HG03066 (cell line): ENCODE measurements around the gene TSPAN18.

Experiments
- ATAC-seq: cut with Tn5 transposase; IDR thresholded peaks from one replicate; pipeline ENCODE4 v1.9.1; 2021; ENCODE audit warnings: low read depth; ENCODE audit not compliant: unreplicated experiment

TSPAN18 gene

DNA sequence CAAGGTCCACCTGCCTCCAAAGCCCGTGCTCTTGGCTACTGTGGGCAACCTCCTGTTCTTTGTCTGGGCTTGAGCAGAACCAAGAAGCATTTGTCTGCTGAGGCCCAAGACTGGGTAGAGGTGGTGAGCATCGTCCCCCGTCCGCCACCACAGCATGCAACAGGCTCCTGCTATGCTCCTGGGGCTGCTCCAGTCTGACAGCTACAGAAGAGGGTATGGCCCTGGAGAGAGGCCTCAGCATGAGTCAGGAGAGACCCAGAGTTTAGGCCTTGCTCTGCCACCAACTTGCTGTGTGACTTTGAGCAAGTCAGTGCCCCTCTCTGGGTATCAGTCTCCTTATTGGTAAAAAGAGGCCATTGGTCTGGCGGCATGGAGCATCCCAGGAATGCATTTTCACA lies 132.8 kb downstream of the TSPAN18 start:
- no peak for ATAC-seq

DNA sequence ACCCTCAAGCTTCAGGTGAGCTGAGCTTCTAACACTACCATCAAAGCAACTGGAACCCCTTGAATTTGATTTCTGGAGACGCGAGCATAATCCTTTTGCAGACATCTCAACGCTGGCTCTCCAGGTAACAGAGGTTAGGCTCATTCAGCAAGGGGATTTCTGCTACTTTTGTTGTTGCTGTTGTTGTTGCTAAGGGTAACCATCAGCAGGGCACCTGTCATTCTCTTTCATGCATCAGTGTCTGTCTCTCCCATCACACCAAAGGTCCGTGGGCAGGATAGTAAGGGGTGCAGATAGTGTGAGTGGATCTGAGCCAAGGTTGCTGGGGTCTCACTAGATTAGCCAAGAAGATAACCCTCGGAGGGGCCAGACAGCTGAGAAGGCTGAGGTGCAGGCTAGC lies 133.6 kb downstream of the TSPAN18 start:
- ATAC-seq: no peak

DNA sequence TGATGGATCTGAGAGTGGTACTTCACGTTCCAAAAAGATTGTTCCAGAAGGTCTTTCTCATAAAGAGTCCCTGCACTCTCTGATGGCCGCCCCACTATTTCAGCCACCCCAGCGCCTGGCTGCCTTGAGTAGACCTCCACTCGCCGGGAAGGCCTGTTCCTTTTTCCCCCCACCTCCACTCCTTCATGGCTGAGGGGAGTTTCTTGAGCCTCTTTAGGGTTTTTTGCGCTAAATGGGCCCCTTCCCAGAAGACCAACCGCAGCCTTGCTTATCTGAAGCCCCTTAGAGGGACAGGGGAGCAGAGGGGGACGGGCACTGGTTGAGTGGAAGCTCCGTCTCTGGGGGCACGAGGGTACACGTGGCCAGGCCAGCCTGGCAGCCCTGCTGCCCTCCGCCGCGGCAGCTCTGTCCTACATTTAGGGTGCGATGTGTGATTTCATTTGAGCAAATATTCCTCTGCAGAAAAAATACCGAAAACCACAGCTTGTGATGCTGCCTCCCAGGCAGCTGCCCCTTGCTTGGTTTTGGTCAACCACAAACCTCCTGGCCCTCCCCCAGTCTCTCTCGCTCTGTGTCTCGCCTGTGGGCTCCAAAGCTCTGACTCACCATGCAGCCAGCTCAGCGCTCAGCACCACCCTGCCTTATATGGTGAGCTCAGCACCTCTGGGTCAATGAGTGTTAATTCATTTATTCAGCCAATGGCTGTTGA lies 135.2 kb downstream of the TSPAN18 start:
- ATAC-seq: peak; percentile 98

DNA sequence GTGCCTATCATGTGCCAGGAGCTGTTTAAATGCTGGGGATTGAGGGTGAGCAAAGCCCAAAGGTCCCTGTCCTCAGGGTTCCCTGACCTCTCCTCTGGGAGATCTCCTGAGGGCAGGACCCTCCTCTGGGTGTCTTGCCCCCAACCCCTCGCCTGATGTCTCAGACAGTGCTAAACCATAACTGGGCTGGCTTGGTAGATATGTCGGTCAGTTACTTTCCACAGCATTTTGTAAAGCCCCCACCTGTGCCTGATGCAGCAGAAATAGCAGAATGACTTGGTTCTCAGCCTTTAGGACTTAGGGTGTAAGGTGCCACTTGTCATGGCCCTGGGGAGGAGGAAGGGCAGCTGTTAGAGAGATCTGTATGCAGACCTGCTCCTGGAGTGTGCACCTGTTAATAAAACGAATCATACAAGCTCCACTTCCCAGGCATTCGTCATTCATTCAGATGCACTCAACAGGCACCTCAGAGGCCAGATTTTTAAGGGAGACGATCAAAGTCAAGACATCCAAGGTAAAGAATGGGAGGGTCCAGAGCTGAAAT lies 135.9 kb downstream of the TSPAN18 start:
- ATAC-seq: no peak

DNA sequence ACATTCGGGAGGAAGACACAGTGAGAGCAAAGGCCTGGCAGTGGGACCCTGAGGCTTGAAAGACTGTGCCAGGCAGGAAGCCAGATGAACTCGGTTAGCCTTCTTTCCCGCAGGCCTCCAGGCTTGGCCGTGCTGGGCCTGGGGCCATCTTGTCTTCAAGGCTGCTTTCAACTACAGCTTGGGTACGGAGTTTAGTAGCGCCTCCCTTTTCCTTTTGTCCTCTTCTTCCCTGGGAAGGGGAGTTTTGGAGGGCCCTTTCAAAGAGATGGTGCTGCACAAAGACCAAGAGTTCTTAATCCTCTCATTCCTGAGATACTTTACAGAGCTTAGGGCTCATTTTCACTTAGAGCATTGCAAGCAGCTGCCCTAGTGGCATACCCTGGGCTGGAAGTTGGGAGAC lies 136.5 kb downstream of the TSPAN18 start:
- no peak for ATAC-seq

DNA sequence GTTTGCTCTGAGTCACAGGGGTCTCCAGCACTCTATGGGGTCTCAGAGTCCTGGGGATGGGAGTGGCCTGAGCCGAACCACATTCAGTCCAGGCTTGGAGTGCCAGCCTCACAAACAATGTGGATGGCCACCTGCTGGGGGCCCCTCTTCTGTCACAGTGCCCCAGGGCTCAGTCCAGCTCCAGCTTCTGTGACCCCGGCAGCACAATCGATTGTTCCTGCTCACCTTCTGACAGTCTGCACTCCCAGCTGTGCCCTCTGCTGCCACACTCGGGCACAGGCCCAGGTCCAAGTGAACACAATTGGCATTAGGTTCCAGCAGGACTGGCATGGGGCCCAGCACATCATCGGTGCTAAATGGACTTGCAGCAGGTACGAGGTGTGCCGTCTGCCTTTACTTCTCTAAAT lies 139.1 kb downstream of the TSPAN18 start:
- ATAC-seq: no peak

DNA sequence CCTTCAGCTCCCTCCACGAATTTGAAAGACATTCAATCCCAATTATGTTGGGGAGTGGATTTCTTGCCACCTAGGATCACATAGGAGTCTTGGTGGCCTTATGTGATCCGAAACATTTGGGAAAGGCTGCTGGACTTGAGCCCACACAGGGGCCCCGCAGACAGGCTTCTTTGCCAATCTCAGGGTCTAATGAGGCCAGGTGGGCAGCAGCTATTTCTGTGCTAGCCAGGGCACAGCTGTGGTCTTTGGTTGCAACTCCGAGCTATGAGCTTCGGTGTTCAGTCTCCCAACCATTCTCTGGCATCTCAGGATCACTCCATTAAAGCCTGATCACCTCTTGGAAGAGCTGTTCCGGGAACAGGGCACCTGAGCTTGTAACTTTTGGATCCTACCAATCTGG lies 139.5 kb downstream of the TSPAN18 start:
- no peak for ATAC-seq

DNA sequence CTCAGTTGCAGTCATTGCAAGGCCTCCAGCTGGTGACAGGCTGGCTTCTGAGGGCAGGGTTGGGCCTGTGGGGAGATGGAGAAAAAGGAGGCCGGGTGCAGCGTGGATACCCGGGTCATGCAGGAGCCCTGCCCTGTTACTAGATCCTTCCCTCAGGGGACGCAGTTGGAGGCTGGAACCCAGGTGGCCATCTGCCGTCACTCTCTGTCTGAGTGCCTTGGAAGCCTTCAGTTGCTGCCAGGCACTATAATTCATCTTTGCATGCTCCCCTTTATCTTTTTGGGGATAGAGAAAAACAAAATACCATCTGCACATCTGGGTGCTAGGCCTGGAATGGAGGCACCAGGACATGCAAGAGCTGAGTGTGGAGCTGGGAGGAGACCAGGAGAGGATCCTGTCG lies 141.3 kb downstream of the TSPAN18 start:
- no peak for ATAC-seq

DNA sequence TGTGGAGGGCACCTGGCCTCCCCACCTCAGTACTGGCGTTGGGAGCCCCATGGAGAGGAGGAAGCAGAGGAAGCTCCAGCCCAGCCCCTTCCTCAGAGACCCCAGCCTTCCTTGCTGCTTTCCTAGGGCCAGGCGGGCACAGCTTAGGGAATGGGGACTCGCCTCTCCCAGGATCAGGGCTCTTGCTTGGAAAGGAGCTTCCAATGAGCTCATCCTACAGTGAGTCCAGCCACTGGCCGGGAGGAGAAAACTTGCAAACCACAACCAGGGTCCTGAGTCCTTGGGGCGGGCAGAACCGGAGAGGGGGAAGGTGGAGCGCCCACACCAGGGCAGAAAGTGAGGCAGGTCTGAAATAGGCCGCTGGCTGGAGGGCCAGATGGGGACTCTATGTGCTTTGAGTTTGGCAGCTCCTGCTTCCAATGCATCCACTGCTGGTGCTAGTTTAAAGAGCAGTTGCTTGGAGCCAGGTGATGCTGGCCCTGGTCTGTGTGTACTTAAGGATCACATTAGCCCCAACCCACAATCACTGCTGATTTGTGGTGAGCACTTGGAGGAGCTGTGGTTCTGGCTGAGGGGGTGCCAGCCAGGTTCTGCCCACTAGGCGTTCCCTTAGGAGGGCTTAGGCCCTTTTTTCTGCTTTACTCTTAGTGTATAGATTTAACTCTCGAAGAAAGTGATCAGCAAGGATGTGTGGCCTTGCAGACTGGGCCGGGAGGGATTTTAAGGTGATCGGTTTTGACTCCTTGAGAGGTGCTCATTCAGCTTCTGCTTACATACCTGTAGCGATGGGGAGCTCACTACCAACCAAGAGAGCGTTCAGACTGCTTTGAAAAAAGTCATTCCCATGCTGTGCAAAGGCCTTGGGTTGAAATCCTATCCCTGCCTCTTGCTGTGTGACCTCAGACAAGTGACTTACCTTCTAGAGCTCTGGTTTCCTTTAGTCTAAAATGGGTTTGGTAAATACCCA lies 142.0 kb downstream of the TSPAN18 start:
- no peak for ATAC-seq

DNA sequence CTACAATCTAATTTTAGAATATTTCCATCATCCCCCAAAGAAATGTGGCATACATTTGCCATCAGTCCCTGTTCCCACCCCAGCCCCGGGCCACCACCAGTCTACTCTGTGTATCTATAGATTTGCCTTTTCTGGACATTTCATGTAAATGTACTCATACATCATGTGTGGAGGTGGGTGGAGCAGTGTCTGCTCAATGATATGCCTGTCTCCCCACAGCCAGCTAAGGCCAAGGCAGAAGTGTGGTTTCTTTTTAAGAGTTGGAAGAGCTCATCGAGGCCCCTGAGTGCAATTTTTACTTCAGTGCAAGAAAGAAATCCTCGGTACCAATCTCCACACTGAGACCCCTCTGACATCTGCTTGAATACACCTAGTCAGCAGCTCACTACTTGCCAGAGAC lies 143.4 kb downstream of the TSPAN18 start:
- ATAC-seq: no peak

DNA sequence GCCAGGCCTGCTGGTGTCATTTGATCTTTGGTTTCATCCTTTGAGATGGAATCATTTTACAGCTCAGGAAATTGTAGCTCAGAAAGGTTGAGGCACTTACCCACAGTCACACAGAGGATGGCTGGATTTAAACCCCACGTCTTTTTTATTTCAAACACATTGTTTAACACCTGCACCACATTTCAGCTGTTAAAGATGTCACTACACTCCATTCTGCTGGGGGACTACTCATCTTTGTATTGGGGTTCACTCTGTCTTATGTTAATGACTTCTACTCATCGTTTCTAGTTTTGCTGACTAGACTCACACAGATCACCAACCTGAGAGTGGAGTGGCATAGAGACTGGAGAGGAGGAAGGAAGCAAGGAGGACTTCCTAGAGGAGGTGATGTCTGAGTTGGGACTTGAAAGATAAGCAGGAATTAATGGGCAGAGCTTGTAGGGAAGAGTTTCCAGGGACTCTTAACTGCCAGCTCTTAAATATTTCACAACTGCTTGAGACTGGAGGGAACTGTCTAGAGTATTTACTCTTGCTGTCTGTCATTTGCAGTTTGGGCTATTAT lies 143.9 kb downstream of the TSPAN18 start:
- no peak for ATAC-seq

DNA sequence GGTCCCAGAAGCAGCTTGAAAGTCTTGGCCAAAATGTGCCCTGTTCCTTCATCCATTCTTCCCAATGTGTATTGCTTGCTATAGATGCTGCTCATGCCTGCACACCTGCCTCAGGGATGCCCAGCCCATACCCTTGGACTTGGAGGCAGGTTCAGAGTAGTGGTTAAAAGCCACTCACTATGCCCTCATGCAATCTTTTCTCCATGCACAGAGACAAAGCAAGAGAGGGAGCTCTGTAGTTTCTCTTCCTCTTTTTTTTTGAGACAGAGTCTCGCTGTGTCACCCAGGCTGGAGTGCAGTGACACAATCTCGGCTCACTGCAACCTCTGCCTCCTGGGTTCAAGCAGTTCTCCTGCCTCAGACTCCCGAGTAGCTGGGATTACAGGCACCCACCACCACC lies 144.9 kb downstream of the TSPAN18 start:
- ATAC-seq: peak; percentile 90

DNA sequence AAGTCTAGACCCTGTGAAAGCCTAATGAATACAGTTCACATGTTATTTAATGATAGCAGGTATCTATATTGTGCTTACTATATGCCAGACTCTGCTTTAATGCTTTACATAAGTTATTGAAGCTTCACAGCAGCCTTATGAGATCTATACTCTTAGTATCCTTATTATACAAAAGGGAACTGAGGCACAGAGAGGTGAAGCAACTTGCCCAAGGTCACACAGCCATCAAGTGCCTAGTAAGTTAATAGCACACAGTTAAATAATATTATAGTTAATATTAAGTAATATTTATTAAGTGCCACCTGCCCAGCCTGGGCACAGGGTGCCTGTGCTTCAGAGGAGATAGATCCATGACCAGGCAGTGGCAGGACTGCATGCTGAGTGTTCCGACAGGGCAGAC lies 145.8 kb downstream of the TSPAN18 start:
- ATAC-seq: no peak

DNA sequence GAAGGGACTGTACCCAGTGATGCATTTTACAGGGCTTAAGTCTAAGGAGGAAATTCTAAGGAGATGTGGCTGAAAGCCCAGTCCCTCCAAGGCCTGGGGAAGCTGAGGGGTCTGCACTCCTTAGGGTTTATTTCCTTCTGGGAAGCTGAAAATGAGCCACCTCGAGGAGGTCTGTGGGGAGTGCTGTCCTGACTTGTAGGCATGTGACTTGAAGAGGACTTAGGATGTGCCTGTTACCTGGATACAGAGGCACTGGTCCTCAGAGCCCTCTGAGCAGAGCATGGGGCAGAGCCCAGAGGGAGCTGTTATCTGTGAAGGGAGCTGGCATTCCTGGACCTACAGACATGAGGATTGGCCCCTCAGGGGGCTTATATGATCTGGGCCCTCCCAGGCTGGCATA lies 146.8 kb downstream of the TSPAN18 start:
- ATAC-seq: no peak

DNA sequence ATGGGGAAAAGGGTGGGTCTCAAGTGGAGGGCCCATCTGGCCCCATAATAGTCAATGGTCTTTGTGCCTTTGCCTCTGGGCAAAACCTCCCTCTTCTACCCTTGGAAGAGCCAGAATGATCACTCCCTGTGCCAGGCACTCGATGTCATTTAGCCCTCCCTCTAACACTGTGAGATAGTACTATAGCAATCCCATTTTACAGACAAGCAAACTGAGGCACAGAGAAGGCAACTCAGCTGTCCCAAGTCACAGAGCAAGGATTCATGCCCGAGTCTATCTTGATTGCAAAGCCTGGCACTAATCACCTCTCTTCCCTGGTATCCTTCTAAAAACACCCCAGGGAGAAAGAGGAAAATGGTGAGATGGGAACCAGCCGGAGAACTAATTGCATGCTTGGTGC lies 147.5 kb downstream of the TSPAN18 start:
- ATAC-seq: no peak

DNA sequence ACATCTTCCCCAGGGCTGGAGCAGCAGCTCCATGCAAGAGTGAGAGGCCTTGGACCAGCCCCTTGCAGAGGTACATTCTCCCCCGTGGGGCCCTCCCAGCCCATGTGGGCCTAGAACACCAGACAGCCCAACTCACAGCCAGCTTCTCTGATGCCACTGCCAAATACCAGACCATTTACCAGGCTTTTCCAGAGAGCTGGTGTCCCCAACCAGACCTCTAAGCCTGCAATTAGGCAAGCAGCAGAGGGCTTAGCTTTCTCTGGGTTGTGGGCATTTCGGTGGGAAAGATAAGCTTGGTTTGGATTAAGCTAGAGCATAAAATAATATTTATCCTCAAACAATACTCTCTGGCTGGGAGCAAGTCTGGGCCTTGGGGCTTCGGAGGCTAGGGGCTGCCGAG lies 148.3 kb downstream of the TSPAN18 start:
- no peak for ATAC-seq

DNA sequence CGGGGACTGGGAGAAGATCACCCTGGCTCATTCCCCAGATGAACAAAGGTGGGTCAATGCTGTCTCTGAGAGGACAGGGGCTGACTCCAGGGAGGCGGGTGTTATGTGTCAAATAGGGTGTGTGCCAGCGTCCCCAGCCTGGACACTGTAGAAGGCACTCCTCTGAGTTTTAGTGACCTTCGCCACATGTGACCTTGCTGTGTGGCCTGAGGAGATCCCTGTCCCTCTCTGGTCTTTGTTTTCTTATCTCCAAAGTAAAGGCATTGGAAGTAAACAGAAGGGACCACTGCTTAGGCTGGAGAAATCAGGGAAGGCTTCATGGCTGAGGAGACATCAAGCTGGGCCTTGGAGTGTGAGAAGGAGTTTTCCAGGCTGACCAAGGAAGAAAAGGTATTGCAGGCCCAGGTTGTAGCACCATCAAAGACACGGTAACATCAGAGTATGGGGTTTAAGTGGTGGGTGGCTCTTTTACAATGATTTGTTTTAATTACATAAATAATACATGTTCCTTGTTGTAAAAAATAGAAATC lies 149.5 kb downstream of the TSPAN18 start:
- ATAC-seq: no peak

DNA sequence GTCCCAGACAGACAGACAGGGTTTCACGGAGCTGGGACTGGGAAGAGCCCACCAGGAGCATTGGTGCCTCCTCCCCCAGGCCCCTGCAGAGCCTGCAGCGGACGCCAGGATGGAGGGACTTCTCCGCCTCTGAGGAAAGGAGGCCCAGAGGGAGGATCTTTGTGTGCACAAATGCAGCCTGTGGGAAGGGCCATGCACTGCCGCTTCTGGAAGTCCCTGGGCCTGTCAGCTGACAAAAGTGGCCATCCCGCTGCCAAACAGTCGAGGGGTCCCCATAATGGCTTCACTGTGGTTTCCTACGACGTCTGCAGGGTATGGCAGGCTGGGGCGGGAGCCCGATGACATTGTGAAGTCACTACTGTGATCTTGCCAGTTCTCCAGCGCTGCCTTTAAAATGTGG lies 150.1 kb downstream of the TSPAN18 start:
- no peak for ATAC-seq

DNA sequence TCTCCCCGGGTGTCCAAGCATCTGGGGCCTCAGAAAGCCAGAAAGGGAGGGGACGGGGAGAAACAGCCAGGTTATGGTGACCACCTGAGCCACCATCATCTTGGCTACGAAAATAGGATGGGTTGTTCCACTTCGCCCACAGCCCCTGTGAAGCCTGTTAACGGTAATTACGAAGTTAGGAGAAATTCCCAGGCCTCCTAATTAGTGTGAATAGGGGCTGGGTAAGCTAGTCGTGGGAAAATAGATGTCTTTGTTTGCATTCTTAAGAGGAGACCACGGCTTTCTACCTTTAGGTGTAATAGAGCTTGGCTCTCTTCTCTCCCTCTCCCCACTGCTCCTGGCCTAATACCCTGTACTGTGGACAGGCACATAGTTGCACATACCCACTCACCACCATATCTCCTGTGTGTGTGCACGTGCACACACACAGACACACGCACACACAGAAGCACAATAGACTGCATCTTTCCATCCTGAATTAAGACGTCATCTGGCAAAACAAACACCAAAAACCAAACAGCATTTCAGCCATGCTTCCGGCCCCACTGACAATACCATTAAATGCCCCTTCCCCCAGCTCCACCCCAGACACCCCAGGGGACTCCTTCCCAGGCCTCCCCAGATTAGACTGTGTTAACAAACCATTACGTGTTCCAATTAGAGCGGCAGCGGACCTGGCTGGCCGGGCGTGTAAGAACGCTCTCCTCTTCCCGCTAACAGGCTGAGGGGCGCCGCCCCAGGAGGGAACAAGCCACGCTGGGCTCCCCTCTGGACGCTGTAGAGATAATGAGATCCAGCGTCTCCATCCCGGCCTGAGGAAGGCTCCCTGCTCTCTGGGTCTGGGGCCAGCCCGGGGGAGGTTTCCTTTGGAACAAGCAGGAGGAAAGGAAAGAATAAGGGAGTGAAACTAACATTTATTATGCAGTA lies 151.1 kb downstream of the TSPAN18 start:
- ATAC-seq: no peak

DNA sequence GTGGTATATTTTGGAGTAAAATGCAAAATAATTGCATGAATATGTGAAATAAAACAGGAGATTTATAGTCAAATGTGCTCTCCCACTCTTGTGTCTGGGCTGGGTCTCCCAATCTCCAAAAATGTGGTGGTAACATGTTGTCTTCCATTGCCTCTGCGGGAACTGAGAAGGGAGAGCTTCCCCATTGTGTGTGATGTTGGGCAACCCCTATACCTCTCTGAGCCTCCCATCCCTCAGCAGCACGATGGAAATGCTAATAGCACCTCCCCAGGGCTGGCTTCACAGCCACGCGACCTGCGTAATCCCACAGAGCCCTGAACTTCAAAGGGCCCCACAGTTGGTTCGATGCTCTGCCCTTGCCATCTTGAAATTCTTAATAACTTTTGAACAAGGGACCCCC lies 151.9 kb downstream of the TSPAN18 start:
- ATAC-seq: no peak
